HCT116 (cell line): Measurements from ENCODE around the gene CTBP2.

Experiments used
- CEBPB ChIP-seq: IDR thresholded peaks from 2 replicates; pipeline ENCODE4 v1.6.1; 2012; ENCODE audit warnings: low read depth
- EZH2phosphoT487 ChIP-seq: fragments of 200-600 bp; IDR thresholded peaks from 2 replicates; pipeline ENCODE4 v1.6.1; 2018; ENCODE audit warnings: antibody characterized with exemption, borderline replicate concordance
- JUND ChIP-seq: IDR thresholded peaks from 2 replicates; pipeline ENCODE4 v1.6.1; 2012
- TF ChIP-seq, protein P1 (sequence below), 3 experiments: fragments of 200-600 bp in 1 of 3; sonication (generic) in 1 of 3; IDR thresholded peaks in 2 of 3; conservative IDR thresholded peaks in 1 of 3; 2 replicates each; pipeline ENCODE4 v1.5.1; 2012 to 2017; ENCODE audit warnings: low read depth in 2 of 3, low read length in 2 of 3, antibody characterized with exemption in 1 of 3, borderline replicate concordance in 1 of 3, control low read depth in 1 of 3, mild to moderate bottlenecking in 1 of 3, mixed read lengths in 1 of 3, mixed run types in 1 of 3, moderate library complexity in 1 of 3; ENCODE audit not compliant: insufficient read depth in 1 of 3

- TF ChIP-seq EZH2phosphoT487 (no peak), CEBPB (no peak), JUND (no peak)
- TF ChIP-seq, protein P1, sequence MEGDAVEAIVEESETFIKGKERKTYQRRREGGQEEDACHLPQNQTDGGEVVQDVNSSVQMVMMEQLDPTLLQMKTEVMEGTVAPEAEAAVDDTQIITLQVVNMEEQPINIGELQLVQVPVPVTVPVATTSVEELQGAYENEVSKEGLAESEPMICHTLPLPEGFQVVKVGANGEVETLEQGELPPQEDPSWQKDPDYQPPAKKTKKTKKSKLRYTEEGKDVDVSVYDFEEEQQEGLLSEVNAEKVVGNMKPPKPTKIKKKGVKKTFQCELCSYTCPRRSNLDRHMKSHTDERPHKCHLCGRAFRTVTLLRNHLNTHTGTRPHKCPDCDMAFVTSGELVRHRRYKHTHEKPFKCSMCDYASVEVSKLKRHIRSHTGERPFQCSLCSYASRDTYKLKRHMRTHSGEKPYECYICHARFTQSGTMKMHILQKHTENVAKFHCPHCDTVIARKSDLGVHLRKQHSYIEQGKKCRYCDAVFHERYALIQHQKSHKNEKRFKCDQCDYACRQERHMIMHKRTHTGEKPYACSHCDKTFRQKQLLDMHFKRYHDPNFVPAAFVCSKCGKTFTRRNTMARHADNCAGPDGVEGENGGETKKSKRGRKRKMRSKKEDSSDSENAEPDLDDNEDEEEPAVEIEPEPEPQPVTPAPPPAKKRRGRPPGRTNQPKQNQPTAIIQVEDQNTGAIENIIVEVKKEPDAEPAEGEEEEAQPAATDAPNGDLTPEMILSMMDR (IDR thresholded peaks at IDR 0.05 in 2 of 3, conservative IDR thresholded peaks at IDR 0.05 in 1 of 3; ENCODE audit: borderline replicate concordance in 1 of 3, insufficient read depth in 1 of 3, low read depth in 2 of 3, low read length in 2 of 3), result no peak
Measured at GRCh38 chr10:125020871-125021270, 139.5 kb downstream of the CTBP2 start.
